GM19372 (cell line): Measurements from ENCODE around the gene PASD1.
"Not testable (repeated sequence)": the region's sequence is repeated elsewhere in the genome, so short reads cannot be mapped to it uniquely, and the experiment has no call there.

ENCODE experiments used
- ATAC-seq: cut with Tn5 transposase; IDR thresholded peaks from one replicate; pipeline ENCODE4 v1.9.1; 2021; ENCODE audit warnings: mild to moderate bottlenecking, low read depth, moderate library complexity; ENCODE audit not compliant: unreplicated experiment

Gene PASD1, protein sequence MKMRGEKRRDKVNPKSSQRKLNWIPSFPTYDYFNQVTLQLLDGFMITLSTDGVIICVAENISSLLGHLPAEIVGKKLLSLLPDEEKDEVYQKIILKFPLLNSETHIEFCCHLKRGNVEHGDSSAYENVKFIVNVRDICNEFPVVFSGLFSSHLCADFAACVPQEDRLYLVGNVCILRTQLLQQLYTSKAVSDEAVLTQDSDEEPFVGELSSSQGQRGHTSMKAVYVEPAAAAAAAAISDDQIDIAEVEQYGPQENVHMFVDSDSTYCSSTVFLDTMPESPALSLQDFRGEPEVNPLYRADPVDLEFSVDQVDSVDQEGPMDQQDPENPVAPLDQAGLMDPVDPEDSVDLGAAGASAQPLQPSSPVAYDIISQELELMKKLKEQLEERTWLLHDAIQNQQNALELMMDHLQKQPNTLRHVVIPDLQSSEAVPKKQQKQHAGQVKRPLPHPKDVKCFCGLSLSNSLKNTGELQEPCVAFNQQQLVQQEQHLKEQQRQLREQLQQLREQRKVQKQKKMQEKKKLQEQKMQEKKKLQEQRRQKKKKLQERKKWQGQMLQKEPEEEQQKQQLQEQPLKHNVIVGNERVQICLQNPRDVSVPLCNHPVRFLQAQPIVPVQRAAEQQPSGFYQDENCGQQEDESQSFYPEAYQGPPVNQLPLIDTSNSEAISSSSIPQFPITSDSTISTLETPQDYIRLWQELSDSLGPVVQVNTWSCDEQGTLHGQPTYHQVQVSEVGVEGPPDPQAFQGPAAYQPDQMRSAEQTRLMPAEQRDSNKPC

GRCh38 chrX:151563449-151563848 lies at the start of gene PASD1:
Gene PASD1, plus strand, starts transcription at chrX:151563675. Its CDS starts 37,879 bp downstream, at chrX:151601554.
- ATAC-seq, result no peak

DNA sequence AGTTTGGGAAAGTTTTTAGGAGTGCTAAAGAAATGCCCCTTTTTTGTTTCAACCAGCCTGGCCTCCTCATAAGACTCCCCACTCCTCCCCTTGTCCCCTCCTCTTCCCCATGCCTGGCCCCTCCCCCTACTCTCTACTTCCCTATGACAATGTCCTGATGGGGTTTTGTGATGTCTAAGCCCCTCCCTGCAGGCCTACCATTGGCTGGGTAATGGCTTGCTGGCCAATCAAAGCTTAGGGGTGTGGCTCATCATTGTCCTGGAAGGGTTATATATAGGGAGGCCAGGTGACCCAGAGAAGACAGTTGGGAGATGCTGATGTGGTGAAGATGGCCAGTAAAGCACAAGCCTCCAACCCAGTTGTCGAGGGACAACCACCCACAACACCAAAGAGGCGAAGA lies 48.2 kb upstream of the PASD1 start:
- no peak for ATAC-seq

DNA sequence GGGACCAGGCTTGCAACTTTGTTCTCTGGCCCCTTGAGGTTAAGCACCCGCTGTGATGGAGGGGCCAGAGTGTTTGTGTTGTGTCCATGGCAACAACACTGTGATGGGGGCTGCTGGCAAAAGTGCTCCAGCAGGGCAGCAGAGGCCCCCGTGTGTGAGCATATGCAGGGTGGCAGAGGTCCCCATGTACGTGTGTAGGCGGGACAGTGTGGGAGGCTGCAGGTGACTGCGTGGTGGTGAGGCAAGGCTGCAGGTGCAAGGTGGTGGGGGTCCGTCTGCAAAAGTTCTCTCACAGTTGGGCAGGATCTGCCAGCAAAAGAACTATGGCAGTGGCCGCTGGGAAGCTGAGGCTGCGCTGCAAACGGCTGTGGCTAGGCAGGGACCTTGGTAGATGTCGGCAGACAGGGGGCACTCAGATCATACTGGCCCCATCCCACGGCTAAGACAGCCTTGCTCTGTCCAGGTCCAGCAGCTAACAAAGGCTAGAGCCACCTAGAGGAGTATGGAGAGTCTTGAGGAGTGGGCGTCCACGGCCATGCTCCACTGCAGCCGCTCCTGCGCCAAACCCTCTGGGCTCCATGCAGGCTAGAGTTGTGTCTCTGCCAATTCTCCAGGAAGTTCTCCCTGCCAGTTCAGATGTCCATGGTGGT lies 46.8 kb upstream of the PASD1 start:
- ATAC-seq, result no peak

- no peak for ATAC-seq
Measured at GRCh38 chrX:151517421-151517820, 46.1 kb upstream of the PASD1 start.

DNA sequence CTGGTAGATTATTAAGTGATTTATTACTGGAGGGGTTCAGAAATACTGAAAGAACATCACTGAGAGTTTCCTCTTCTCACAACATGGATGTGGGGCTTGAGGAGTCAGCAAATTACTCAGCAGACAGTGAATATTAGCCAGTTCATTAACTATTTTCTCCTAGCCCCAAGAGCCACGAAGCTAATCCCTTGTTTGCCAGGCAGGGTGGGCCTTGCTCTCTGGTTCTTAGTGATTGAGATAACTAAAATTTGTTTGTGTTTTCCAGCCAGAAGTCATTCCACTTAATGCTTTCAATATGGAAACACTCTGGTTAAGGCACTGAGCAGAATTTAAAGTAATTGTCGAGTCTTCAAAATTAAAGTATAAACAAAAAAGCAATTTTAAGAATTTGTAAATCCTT lies 40.1 kb upstream of the PASD1 start:
- no peak for ATAC-seq

- no peak for ATAC-seq
Measured at GRCh38 chrX:151536571-151536970, 26.9 kb upstream of the PASD1 start.

GRCh38 chrX:151537572-151537971 lies 25.9 kb upstream of the PASD1 start:
- ATAC-seq, result no peak

GRCh38 chrX:151538190-151539122 lies 25.0 kb upstream of the PASD1 start:
- ATAC-seq, result no peak

DNA sequence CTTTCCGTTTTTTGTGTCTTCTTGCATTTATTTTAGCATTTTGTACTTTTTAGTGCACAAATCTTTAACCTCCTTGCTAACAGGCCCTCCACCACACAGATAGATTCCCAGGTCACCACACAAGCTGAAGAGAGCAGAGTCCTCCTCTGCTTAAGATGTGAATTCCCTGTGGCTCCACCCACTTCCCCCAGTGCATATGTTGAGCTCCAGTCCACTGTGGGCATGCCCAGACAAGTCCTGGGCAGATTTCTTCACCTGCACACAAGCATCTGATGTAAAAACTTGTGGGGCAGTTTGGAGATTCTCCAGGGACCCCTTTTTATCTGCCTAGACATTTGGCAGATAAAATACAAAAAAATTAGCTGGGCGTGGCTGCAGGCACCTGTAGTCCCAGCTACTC lies 19.8 kb upstream of the PASD1 start:
- ATAC-seq, result peak; percentile 76

DNA sequence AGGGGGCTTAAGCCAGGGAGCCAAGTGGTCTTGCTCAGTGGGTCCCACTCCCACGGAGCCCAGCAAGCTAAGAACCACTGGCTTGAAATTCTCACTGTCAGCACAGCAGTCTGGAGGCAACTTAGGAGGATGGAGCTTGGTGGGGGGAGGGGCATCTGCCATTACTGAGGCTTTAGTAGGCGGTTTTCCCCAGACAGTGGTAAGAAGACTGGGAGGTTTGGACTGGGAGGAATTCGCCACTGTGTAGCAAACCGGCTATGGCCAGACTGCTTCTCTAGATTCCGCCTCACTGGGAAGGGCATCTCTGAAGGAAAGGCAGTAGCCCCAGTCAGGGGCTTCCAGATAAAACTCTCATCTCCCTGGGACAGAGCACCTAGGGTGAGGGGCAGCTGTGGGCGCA lies 17.2 kb upstream of the PASD1 start:
- ATAC-seq, result not testable (repeated sequence)

DNA sequence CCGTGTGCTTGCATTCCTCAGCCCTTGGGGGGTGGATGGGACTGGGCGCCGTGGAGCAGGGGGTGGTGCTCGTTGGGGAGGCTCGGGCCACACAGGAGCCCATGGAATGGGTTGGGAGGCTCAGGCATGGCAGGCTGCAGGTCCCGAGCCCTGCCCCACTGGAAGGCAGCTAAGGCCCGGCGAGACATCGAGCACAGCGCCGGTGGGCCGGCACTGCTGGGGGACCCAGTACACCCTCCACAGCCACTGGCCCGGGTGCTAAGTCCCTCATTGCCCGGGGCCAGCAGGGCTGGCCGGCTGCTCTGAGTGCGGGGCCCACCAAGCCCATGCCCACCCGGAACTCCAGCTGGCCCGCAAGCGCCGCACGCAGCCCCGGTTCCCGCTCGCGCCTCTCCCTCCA lies 12.3 kb upstream of the PASD1 start:
- ATAC-seq, result not testable (repeated sequence)

GRCh38 chrX:151552743-151553142 lies 10.7 kb upstream of the PASD1 start:
- ATAC-seq, result no peak

DNA sequence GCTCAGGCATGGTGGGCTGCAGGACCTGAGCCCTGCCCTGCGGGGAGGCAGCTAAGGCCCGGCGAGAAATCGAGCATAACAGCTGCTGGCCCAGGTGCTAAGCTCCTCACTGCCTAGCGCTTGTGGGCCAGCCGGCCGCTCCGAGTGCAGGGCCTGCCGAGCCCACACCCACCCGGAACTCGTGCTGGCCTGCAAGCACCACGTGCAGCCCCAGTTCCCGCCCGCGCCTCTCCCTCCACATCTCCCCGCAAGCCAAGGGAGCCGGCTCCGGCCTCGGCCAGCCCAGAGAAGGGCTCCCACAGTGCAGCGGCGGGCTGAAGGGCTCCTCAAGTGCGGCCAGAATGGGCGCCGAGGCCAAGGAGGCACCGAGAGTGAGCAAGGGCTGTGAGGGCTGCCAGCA lies 8.2 kb upstream of the PASD1 start:
- not testable (repeated sequence) for ATAC-seq

DNA sequence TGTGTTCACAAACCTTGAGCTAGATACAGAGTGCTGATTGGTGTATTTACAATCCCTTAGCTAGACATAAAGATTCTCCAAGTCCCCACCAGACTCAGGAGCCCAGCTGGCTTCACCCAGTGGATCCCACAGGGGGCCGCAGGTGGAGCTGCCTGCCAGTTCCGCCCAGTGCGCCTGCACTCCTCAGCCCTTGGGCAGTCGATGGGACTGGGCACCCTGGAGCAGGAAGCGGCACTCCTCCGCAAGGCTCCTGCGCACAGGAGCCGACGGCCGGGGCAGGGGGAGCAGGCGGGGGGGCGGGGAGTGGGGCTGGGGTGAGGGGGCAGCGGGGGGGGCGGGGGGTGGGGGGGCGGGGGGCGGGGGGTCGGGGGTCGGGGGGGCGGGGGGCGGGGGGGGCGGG lies 990 bp upstream of the PASD1 start:
- ATAC-seq, result not testable (repeated sequence)

GRCh38 chrX:151563003-151563402 lies 472 bp upstream of the PASD1 start:
- ATAC-seq, result not testable (repeated sequence)

- no peak for ATAC-seq
Measured at GRCh38 chrX:151564035-151564434, 560 bp downstream of the PASD1 start.

GRCh38 chrX:151566872-151567271 lies 3.4 kb downstream of the PASD1 start:
- not testable (repeated sequence) for ATAC-seq

GRCh38 chrX:151570561-151570960 lies 7.1 kb downstream of the PASD1 start:
- ATAC-seq, result no peak

DNA sequence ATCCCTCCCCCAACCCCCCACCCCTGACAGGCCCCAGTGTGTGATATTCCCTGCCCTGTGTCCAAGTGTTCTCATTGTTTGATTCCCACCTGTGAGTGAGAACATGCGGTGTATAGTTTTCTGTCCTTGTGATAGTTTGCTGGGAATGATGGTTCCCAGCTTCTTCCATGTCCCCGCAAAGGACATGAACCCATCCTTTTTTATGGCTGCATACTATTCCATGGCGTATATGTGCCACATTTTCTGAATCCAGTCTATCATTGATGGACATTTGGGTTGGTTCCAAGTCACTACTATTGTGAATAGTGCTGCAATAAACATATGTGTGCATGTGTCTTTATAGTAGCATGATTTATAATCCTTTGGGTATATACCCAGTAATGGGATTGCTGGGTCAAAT lies 29.9 kb downstream of the PASD1 start:
- ATAC-seq, result not testable (repeated sequence)

GRCh38 chrX:151596282-151596681 lies 32.8 kb downstream of the PASD1 start:
- no peak for ATAC-seq
